HCT116 (cell line): ENCODE data around the gene FMN2. TPM values are rescaled to one million over a fixed set of nuclear protein-coding genes. Genes with fewer than 3 reads are reported as not detected.

Experiments used
- ATAC-seq: fragments of 200-7000 bp; cut with Tn5 transposase; 2 replicates; pipeline ENCODE4 v1.9.1; 2020; ENCODE audit warnings: mild to moderate bottlenecking, moderate library complexity
- BruUV-seq: library from RNA; stranded (reverse); fragments of 400-500 nt; replicated peaks from 2 replicates; lab custom pipeline; 2021; lab: Mats Ljungman, UMichigan
- CTCF ChIA-PET: fragments of 300-600 bp; sonication (Branson Sonifier 250); formaldehyde crosslinking; loops from one replicate; lab custom pipeline; 2021; ENCODE audit warnings: antibody characterized with exemption; lab: Charles Lee
- POLR2A ChIA-PET: fragments of 300-600, 350-600 bp; sonication (Branson Sonifier 250); formaldehyde crosslinking; loops from one replicate; lab custom pipeline; 2021; ENCODE audit warnings: antibody characterized with exemption; lab: Charles Lee
- RAD21 ChIA-PET, 2 experiments: fragments of 300-600 bp; sonication (Branson Sonifier 250); formaldehyde crosslinking; loops; one replicate each; lab custom pipeline; 2023; ENCODE audit warnings: low total read pairs in 2 of 2; ENCODE audit not compliant: uncharacterized antibody in 2 of 2, unreplicated experiment in 2 of 2, low non-redundant PET in 1 of 2; lab: Charles Lee
- DNase-seq: peaks from one replicate; pipeline ENCODE4 v3.0.0-alpha.2; 2010; ENCODE audit warnings: low read depth, low spot score
- H2AFZ ChIP-seq: fragments of 200-600 bp; shearing (Covaris generic), sonication (generic); 2 replicates; pipeline ENCODE4 v1.6.1; 2017; ENCODE audit warnings: low read depth, mixed run types, mixed read lengths, antibody characterized with exemption, low read length; ENCODE audit not compliant: poor library complexity, severe bottlenecking
- H3K27ac ChIP-seq: 2 replicates; pipeline ENCODE4 v1.5.1; 2012; ENCODE audit warnings: low read depth, low read length
- H3K27me3 ChIP-seq: fragments of 200-600 bp; sonication (generic); 2 replicates; pipeline ENCODE4 v1.6.1; 2016; ENCODE audit warnings: mixed run types, low read length, mixed read lengths; ENCODE audit not compliant: insufficient read depth
- H3K36me3 ChIP-seq, 2 experiments: fragments of 200-500 bp in 1 of 2; fragments of 200-600 bp in 1 of 2; sonication (Bioruptor generic) in 1 of 2; sonication (generic) in 1 of 2; 2 replicates each; pipeline versions ENCODE4 v1.5.1 to v1.6.1; 2014 to 2016; ENCODE audit warnings: low read length in 2 of 2, inconsistent platforms in 1 of 2, mixed read lengths in 1 of 2, mixed run types in 1 of 2; ENCODE audit not compliant: insufficient read depth in 2 of 2, control insufficient read depth in 1 of 2
- H3K4me1 ChIP-seq, 2 experiments: fragments of 200-600 bp in 1 of 2; sonication (generic) in 1 of 2; 2 replicates each; pipeline versions ENCODE4 v1.5.1 to v1.6.1; 2012 to 2017; ENCODE audit warnings: low read length in 2 of 2, inconsistent platforms in 1 of 2, mild to moderate bottlenecking in 1 of 2, mixed read lengths in 1 of 2, mixed run types in 1 of 2, moderate library complexity in 1 of 2; ENCODE audit not compliant: insufficient read depth in 2 of 2, control insufficient read depth in 1 of 2
- H3K4me2 ChIP-seq: fragments of 200-600 bp; sonication (generic); 2 replicates; pipeline ENCODE4 v1.6.1; 2017; ENCODE audit warnings: mixed run types, low read length, mixed read lengths
- H3K4me3 ChIP-seq, 2 experiments: fragments of 200-600 bp in 1 of 2; sonication (generic) in 1 of 2; replicated peaks in 1 of 2; 2 replicates each; pipeline ENCODE4 v1.5.1; 2011 to 2016; ENCODE audit warnings: low read length in 2 of 2, control low read depth in 1 of 2, low read depth in 1 of 2, mild to moderate bottlenecking in 1 of 2, mixed read lengths in 1 of 2, mixed run types in 1 of 2
- H3K79me2 ChIP-seq: fragments of 200-600 bp; sonication (generic); 2 replicates; pipeline ENCODE4 v1.6.1; 2017; ENCODE audit warnings: mild to moderate bottlenecking, mixed run types, low read length, moderate library complexity, mixed read lengths; ENCODE audit not compliant: insufficient read depth
- H3K9ac ChIP-seq: fragments of 200-600 bp; sonication (generic); 2 replicates; pipeline ENCODE4 v1.6.1; 2016; ENCODE audit warnings: low read length, mixed read lengths
- H3K9me2 ChIP-seq: fragments of 200-600 bp; sonication (generic), shearing (Covaris generic); 2 replicates; pipeline ENCODE4 v1.6.1; 2017; ENCODE audit warnings: mixed run types, mild to moderate bottlenecking, moderate library complexity; ENCODE audit not compliant: insufficient read depth
- H3K9me3 ChIP-seq, 2 experiments: fragments of 200-500 bp in 1 of 2; fragments of 200-600 bp in 1 of 2; sonication (Bioruptor generic) in 1 of 2; sonication (generic) in 1 of 2; 2 replicates each; pipeline ENCODE4 v1.6.1; 2014 to 2017; ENCODE audit warnings: low read length in 2 of 2, mixed read lengths in 2 of 2, inconsistent platforms in 1 of 2, low read depth in 1 of 2, mild to moderate bottlenecking in 1 of 2, mixed run types in 1 of 2, moderate library complexity in 1 of 2; ENCODE audit not compliant: control insufficient read depth in 1 of 2, insufficient read depth in 1 of 2
- H4K20me1 ChIP-seq: fragments of 200-600 bp; sonication (generic), shearing (Covaris generic); 2 replicates; pipeline ENCODE4 v1.6.1; 2017; ENCODE audit warnings: mixed run types, mild to moderate bottlenecking, moderate library complexity; ENCODE audit not compliant: insufficient read depth
- ATF3 ChIP-seq: IDR thresholded peaks from 2 replicates; pipeline ENCODE4 v1.6.1; 2012
- CEBPB ChIP-seq: IDR thresholded peaks from 2 replicates; pipeline ENCODE4 v1.6.1; 2012; ENCODE audit warnings: low read depth
- ELF1 ChIP-seq: IDR thresholded peaks from 2 replicates; pipeline ENCODE4 v1.6.1; 2012; ENCODE audit warnings: low read depth, borderline replicate concordance
- EZH2phosphoT487 ChIP-seq: fragments of 200-600 bp; IDR thresholded peaks from 2 replicates; pipeline ENCODE4 v1.6.1; 2018; ENCODE audit warnings: antibody characterized with exemption, borderline replicate concordance
- REST ChIP-seq: IDR thresholded peaks from 2 replicates; pipeline ENCODE4 v1.6.1; 2012; ENCODE audit warnings: low read depth
- TCF7L2 ChIP-seq: IDR thresholded peaks from 2 replicates; pipeline ENCODE4 v1.7.0; 2011; ENCODE audit warnings: borderline replicate concordance, inconsistent platforms; ENCODE audit not compliant: insufficient read depth, insufficient read length; ENCODE audit errors: extremely low read depth
- intact Hi-C: fragments of 100-400 bp; cut with micrococcal nuclease; formaldehyde crosslinking; loops from 2 replicates; pipeline ENCODE4 v1.10.0; 2022
- total RNA-seq: library from RNA; stranded (reverse); gene quantifications from one replicate; pipeline ENCODE4 v1.2.1, GENCODE V29; 2021; ENCODE audit not compliant: unreplicated experiment

FMN2 gene
- total RNA-seq, 1 experiment from 2014 or later, result not detected

- Histone ChIP-seq H3K79me2 (no peaks in the 10 kb centered on the region), H4K20me1 (no peaks in the 10 kb centered on the region), H3K4me1 (no peaks in the 10 kb centered on the region), H3K27ac (no peak overlapping the region), H3K36me3 (no peaks in the 10 kb centered on the region), H3K9me3 (peaks cover 0 to 3% of the 10 kb centered on the region in 2 experiments; a peak in 2 of 4 replicates), H3K4me2 (no peak overlapping the region), H3K4me3 (no peak overlapping the region), H3K27me3 (no peaks in the 10 kb centered on the region), H3K9me2 (no peaks in the 10 kb centered on the region), H2AFZ (no peak overlapping the region), H3K9ac (no peak overlapping the region)
- ChIA-PET CTCF (no interaction called here), RAD21 (no interaction called here), POLR2A (no interaction called here)
- BruUV-seq, result no TSS peak
- intact Hi-C loops, result no loop called here
- DNase-seq (no peak), ATAC-seq (no peak)
- TF ChIP-seq EZH2phosphoT487 (no peak), ATF3 (no peak), TCF7L2 (no peak), CEBPB (no peak), REST (no peak), ELF1 (no peak)
These were observed 258.0 kb downstream of the FMN2 start for GRCh38 chr1:240349695-240350094.

- Histone ChIP-seq H4K20me1 (no peaks in the 10 kb centered on the region), H3K4me1 (no peaks in the 10 kb centered on the region), H3K79me2 (no peaks in the 10 kb centered on the region), H2AFZ (no peak overlapping the region), H3K27me3 (no peaks in the 10 kb centered on the region), H3K9me3 (peaks cover 5 to 8% of the 10 kb centered on the region in 2 experiments; a peak in 2 of 4 replicates), H3K4me2 (no peak overlapping the region), H3K36me3 (no peaks in the 10 kb centered on the region), H3K27ac (no peak overlapping the region), H3K9me2 (no peaks in the 10 kb centered on the region), H3K9ac (no peak overlapping the region), H3K4me3 (no peak overlapping the region)
- DNase-seq (no peak), ATAC-seq (no peak)
- BruUV-seq, result no TSS peak
- ChIA-PET RAD21 (no interaction called here), CTCF (no interaction called here), POLR2A (no interaction called here)
- intact Hi-C loops, result no loop called here
- no peak for TF ChIP-seq ELF1
These were observed 259.2 kb downstream of the FMN2 start for GRCh38 chr1:240350910-240351331.
